Tibial nerve (tissue), 4 donors: ENCODE measurements around the gene ANKRD30A. TPM values are rescaled to one million over a fixed set of nuclear protein-coding genes. Genes with fewer than 3 reads are reported as not detected.
"Not testable (repeated sequence)": the region's sequence is repeated elsewhere in the genome, so short reads cannot be mapped to it uniquely, and the experiment has no call there.

Experiments used
- DNase-seq, 2 donors: peaks; one replicate each; pipeline ENCODE4 v3.0.0-alpha.2; 2019; ENCODE audit warnings: low spot score in 2 of 2
- H3K27ac ChIP-seq, 4 donors: fragments of 200-600 bp; sonication (generic) in 3 of 4; one replicate each; pipeline ENCODE4 v1.5.1; 2017 to 2019; ENCODE audit warnings: mild to moderate bottlenecking in 1 of 4
- H3K27me3 ChIP-seq, 2 donors: fragments of 200-600 bp; sonication (generic) in 1 of 2; one replicate each; pipeline versions ENCODE4 v1.5.1 to v1.6.0; 2017 to 2019
- H3K36me3 ChIP-seq, 3 donors: fragments of 200-600 bp; sonication (generic); one replicate each; pipeline ENCODE4 v1.5.1; 2018 to 2019
- H3K4me1 ChIP-seq, 4 donors: fragments of 200-600 bp; sonication (generic) in 3 of 4; one replicate each; pipeline ENCODE4 v1.5.1; 2017 to 2019
- H3K4me3 ChIP-seq, 4 donors: fragments of 200-600 bp; sonication (generic) in 3 of 4; one replicate each; pipeline ENCODE4 v1.5.1; 2017 to 2019; ENCODE audit warnings: mild to moderate bottlenecking in 1 of 4, moderate library complexity in 1 of 4
- H3K9me3 ChIP-seq, 4 donors: fragments of 200-600 bp; sonication (generic) in 3 of 4; one replicate each; pipeline ENCODE4 v1.5.1; 2017 to 2019
- CTCF ChIP-seq, 5 experiments: fragments of 200-600 bp in 3 of 5; fragments of 450-650 bp in 2 of 5; sonication (generic) in 3 of 5; IDR thresholded peaks; one replicate each; pipeline ENCODE4 v1.5.1; 2016 to 2019; ENCODE audit warnings: antibody characterized with exemption in 5 of 5, mild to moderate bottlenecking in 3 of 5, moderate library complexity in 2 of 5
- EP300 ChIP-seq, 2 donors: sonication (generic); formaldehyde crosslinking; IDR thresholded peaks; one replicate each; pipeline ENCODE4 v1.6.1; 2017; ENCODE audit warnings: antibody characterized with exemption in 2 of 2, mild to moderate bottlenecking in 1 of 2
- POLR2A ChIP-seq, 2 donors: fragments of 450-650 bp; IDR thresholded peaks; one replicate each; pipeline ENCODE4 v1.6.1; 2017; ENCODE audit warnings: antibody characterized with exemption in 2 of 2, mild to moderate bottlenecking in 2 of 2, moderate library complexity in 2 of 2
- WGBS, 2 donors: methylation state at CpG; one replicate each; pipeline ENCODE4 v1.1.5; 2018; 5-methylcytosine and 5-hydroxymethylcytosine counted together
- total RNA-seq, 4 donors: library from RNA; depleted of rRNA; stranded (reverse); fragments of >200 nt; gene quantifications; one replicate each; pipeline ENCODE4 v1.1.0, GENCODE V29; 2016

Gene ANKRD30A
- total RNA-seq = under 1 TPM in 2 of 4 donors, not detected in 2; under 0.01 to 0.22 TPM

GRCh38 chr10:37125191-37125732 lies at the start of gene ANKRD30A:
TSS of gene ANKRD30A (plus strand) at chr10:37125598. CDS start at chr10:37125788, 190 bp downstream.
- Histone ChIP-seq H3K27me3 (no peaks in the 10 kb centered on the region), H3K4me3 (no peak within 1 kb of the TSS), H3K36me3 (no peaks in the 10 kb centered on the region), H3K9me3 (peaks cover 0 to 2% (median 0%) of the 10 kb centered on the region in 4 donors), H3K27ac (no peak within 1 kb of the TSS), H3K4me1 (no peaks in the 10 kb centered on the region)
- no peak for DNase-seq
- 90 to 94% methylated on average over 13 to 34 of the region's 39 CpGs for WGBS, 2 donors
- TF ChIP-seq EP300 (IDR thresholded peaks at IDR 0.05) (no peak), CTCF (IDR thresholded peaks at IDR 0.05) (no peak), POLR2A (IDR thresholded peaks at IDR 0.05) (no peak)

- not testable (repeated sequence) for DNase-seq, H3K27me3 ChIP-seq, H3K4me3 ChIP-seq, H3K27ac ChIP-seq, H3K36me3 ChIP-seq, H3K9me3 ChIP-seq, H3K4me1 ChIP-seq
- WGBS, 2 donors = 90 to 93% methylated on average over 6 to 9 of the region's 10 CpGs
Observed at GRCh38 chr10:37076083-37076482, 49.3 kb upstream of the ANKRD30A start.

GRCh38 chr10:37095792-37096573 lies 29.4 kb upstream of the ANKRD30A start:
- DNase-seq = no peak
- TF ChIP-seq CTCF (IDR thresholded peaks at IDR 0.05) = no peak
- no peak for TF ChIP-seq EP300 (IDR thresholded peaks at IDR 0.05)
- TF ChIP-seq POLR2A (IDR thresholded peaks at IDR 0.05) = no peak
- H3K27me3 ChIP-seq = no peaks in the 10 kb centered on the region

GRCh38 chr10:37101261-37101660 lies 24.1 kb upstream of the ANKRD30A start:
- H3K27me3 ChIP-seq = no peaks in the 10 kb centered on the region
- H3K4me3 ChIP-seq = no peak overlapping the region
- H3K27ac ChIP-seq = no peak overlapping the region
- 58 to 69% methylated on average over 3 of the region's 3 CpGs for whole genome bisulfite sequencing, 2 donors
- TF ChIP-seq POLR2A (IDR thresholded peaks at IDR 0.05) = no peak
- no peak for TF ChIP-seq EP300 (IDR thresholded peaks at IDR 0.05)
- TF ChIP-seq CTCF (IDR thresholded peaks at IDR 0.05) = no peak
- no peaks in the 10 kb centered on the region for H3K9me3 ChIP-seq
- H3K36me3 ChIP-seq = no peaks in the 10 kb centered on the region
- DNase-seq = no peak
- no peaks in the 10 kb centered on the region for H3K4me1 ChIP-seq

More at GRCh38 chr10:37095792-37096573, 29.4 kb upstream of the ANKRD30A start:
- peaks cover 0 to 9% (median 0%) of the 10 kb centered on the region in 4 donors for H3K9me3 ChIP-seq
- H3K27ac ChIP-seq = no peak overlapping the region
- no peaks in the 10 kb centered on the region for H3K4me1 ChIP-seq
- H3K4me3 ChIP-seq = no peak overlapping the region
- WGBS, 2 donors = 13 to 17% methylated on average over 3 of the region's 3 CpGs
- no peaks in the 10 kb centered on the region for H3K36me3 ChIP-seq

- no peaks in the 10 kb centered on the region for H3K9me3 ChIP-seq
- no peaks in the 10 kb centered on the region for H3K36me3 ChIP-seq
- H3K4me1 ChIP-seq = no peaks in the 10 kb centered on the region
- TF ChIP-seq CTCF (IDR thresholded peaks at IDR 0.05) = no peak
- TF ChIP-seq EP300 (IDR thresholded peaks at IDR 0.05) = no peak
- no peak for TF ChIP-seq POLR2A (IDR thresholded peaks at IDR 0.05)
- H3K27ac ChIP-seq = no peak overlapping the region
- DNase-seq = no peak
- WGBS, 2 donors = 66 to 70% methylated on average over 1 of the region's 1 CpG
- H3K4me3 ChIP-seq = no peak overlapping the region
- H3K27me3 ChIP-seq = no peaks in the 10 kb centered on the region
Observed at GRCh38 chr10:37109000-37109399, 16.4 kb upstream of the ANKRD30A start.
